Dendritic cell treated with granulocyte-macrophage colony-stimulating factor and Interleukin-4, amounts not matched to agents 40 ng/mL and 50 ng/mL, for 4 days (primary cell): ENCODE data around the gene GCN1.
A peak's percentile ranks its signal among the peaks of the same experiment; 100 is the strongest.

Experiments
- H3K27ac Mint-ChIP-seq: one replicate; pipeline ENCODE4 v1.8.0; 2022; ENCODE audit warnings: mild to moderate bottlenecking, mixed read lengths
- H3K27me3 Mint-ChIP-seq: one replicate; pipeline ENCODE4 v1.8.0; 2022; ENCODE audit warnings: mild to moderate bottlenecking, mixed read lengths
- H3K36me3 Mint-ChIP-seq: one replicate; pipeline ENCODE4 v1.8.0; 2022; ENCODE audit warnings: low read depth, mixed read lengths
- H3K4me1 Mint-ChIP-seq: one replicate; pipeline ENCODE4 v1.8.0; 2022; ENCODE audit warnings: low read depth, mixed read lengths
- H3K4me3 Mint-ChIP-seq: one replicate; pipeline ENCODE4 v1.8.0; 2022; ENCODE audit warnings: mild to moderate bottlenecking, moderate library complexity, mixed read lengths
- H3K9me3 Mint-ChIP-seq: one replicate; pipeline ENCODE4 v1.8.0; 2022; ENCODE audit warnings: mixed read lengths
- intact Hi-C: fragments of 100-400 bp; cut with micrococcal nuclease; formaldehyde crosslinking; loops from one replicate; pipeline ENCODE4 v1.15.0; 2022

The GCN1 gene

GRCh38 chr12:120142231-120142877 lies 52.2 kb downstream of the GCN1 start:
- H3K36me3 Mint-ChIP-seq, result peaks cover 99% of the 10 kb centered on the region
- H3K4me3 Mint-ChIP-seq, result no peak overlapping the region
- intact Hi-C loops, result no loop called here

GRCh38 chr12:120141336-120141735 lies 53.2 kb downstream of the GCN1 start:
- H3K9me3 Mint-ChIP-seq, result no peaks in the 10 kb centered on the region
- no peak overlapping the region for H3K27ac Mint-ChIP-seq
- no peak overlapping the region for H3K4me3 Mint-ChIP-seq
- H3K36me3 Mint-ChIP-seq, result peaks cover 99% of the 10 kb centered on the region
- H3K4me1 Mint-ChIP-seq, result no peaks in the 10 kb centered on the region
- intact Hi-C loops, result no loop called here
- H3K27me3 Mint-ChIP-seq, result no peaks in the 10 kb centered on the region

More at GRCh38 chr12:120142231-120142877, 52.2 kb downstream of the GCN1 start:
- Mint-ChIP-seq H3K9me3 (no peaks in the 10 kb centered on the region), H3K27ac (no peak overlapping the region), H3K27me3 (no peaks in the 10 kb centered on the region), H3K4me1 (no peaks in the 10 kb centered on the region)

DNA sequence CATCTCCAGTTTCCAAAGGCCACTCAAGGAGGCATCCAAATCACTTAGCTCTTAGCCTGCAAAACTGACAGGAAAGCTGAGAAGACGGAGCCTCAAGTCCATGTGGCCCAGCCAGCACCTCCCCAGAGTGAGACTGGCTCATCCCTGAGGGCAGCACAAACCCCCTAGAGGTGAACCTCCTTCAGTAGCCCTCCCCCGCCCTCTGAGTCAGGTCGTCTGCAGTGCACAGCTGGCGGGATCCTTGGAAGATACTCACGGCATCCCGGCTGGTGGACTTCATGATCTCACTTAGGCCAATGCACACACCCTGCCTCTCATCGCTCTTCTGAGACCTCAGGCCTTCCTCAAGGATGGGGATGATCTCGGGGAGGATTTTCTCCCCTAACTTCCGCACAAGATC lies 53.9 kb downstream of the GCN1 start:
- no peak overlapping the region for H3K4me3 Mint-ChIP-seq
- intact Hi-C loops, result no loop called here

DNA sequence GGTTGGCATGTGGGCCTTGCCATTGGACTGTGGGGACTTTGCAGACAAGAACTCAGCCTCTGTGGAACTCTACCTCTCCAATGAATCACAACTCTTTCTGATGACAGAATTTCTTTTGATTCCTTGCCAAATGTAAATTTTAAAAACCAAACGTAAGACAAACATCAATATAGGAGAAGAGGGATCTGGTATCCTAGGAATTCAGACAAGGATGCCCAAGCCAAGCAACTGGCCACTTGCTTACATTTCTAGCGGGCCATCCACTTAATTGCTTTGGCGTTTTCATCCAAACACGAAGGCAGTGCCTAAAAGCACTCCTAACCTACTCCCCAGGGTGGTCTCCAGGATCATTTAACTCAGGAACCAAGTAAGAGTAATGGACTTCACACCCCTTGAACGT lies 54.6 kb downstream of the GCN1 start:
- intact Hi-C loops, result no loop called here
- no peaks in the 10 kb centered on the region for H3K9me3 Mint-ChIP-seq
- H3K4me1 Mint-ChIP-seq, result no peaks in the 10 kb centered on the region
- H3K4me3 Mint-ChIP-seq, result no peak overlapping the region
- peaks cover 100% of the 10 kb centered on the region for H3K36me3 Mint-ChIP-seq
- no peak overlapping the region for H3K27ac Mint-ChIP-seq
- H3K27me3 Mint-ChIP-seq, result no peaks in the 10 kb centered on the region

More for the DNA sequence above, 53.9 kb downstream of the GCN1 start:
- Mint-ChIP-seq H3K27me3 (no peaks in the 10 kb centered on the region), H3K4me1 (no peaks in the 10 kb centered on the region), H3K27ac (no peak overlapping the region), H3K36me3 (peaks cover 100% of the 10 kb centered on the region), H3K9me3 (no peaks in the 10 kb centered on the region)

GRCh38 chr12:120138366-120138765 lies 56.1 kb downstream of the GCN1 start:
- intact Hi-C loops, result no loop called here
- H3K27me3 Mint-ChIP-seq, result no peaks in the 10 kb centered on the region
- H3K9me3 Mint-ChIP-seq, result no peaks in the 10 kb centered on the region
- peak overlapping the region; percentile 4 for H3K27ac Mint-ChIP-seq
- H3K4me1 Mint-ChIP-seq, result no peaks in the 10 kb centered on the region
- H3K4me3 Mint-ChIP-seq, result no peak overlapping the region
- H3K36me3 Mint-ChIP-seq, result peaks cover 100% of the 10 kb centered on the region

DNA sequence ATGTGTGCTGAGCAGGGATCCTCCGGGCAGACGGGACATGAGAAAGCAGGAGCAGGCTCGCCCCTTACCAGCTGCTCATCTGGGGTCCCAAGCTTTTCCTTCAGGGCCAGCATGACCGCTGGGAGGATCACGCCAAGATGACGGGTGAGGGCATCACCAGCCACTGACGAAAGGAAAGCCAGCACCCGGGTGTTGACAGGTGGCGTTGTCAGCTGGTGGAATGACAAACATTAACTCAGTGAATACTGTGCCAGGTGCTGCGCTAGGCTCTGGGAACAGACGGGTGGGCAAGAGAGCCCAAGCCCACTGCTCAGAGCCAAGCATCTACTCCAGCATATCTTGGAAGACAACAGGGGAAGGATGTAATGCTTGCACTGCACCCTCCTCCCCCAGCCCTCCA lies 56.7 kb downstream of the GCN1 start:
- H3K27me3 Mint-ChIP-seq, result no peaks in the 10 kb centered on the region
- no peaks in the 10 kb centered on the region for H3K9me3 Mint-ChIP-seq
- H3K4me3 Mint-ChIP-seq, result no peak overlapping the region
- no peak overlapping the region for H3K27ac Mint-ChIP-seq
- intact Hi-C loops, result no loop called here
- peaks cover 100% of the 10 kb centered on the region for H3K36me3 Mint-ChIP-seq
- H3K4me1 Mint-ChIP-seq, result no peaks in the 10 kb centered on the region

DNA sequence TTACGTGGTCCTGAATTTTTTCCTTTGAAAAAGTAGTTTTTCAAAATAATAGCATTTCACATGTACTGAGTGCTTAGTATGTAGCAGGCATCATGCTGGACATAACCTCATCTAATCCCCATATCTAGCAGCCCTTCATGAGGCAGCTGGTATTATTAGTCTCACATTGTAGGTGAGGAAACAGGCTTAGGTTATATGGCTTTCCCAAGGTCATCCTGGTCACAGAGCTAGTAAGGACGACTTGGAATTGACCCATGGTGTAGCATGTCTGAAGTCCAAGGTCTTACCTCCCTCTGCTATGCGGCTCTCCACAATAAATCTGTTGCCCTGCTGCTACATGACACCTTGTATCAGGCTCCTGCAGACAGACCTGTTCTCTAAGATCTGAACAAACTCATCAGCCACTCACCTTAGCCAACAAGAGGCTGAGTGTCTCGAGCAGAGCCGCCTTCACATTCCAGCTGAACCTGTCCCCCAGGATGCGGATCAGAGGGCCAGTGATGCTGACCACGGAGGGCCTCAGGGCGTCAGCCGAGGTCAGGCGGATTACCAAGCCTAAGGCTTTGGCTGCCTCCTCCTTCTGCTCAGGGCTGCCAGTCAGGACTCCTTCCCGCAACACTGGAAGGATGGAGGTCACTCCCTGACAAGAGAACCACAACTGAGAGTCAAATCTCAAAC lies 58.3 kb downstream of the GCN1 start:
- Mint-ChIP-seq H3K27ac (no peak overlapping the region), H3K36me3 (peaks cover 100% of the 10 kb centered on the region), H3K4me1 (no peaks in the 10 kb centered on the region), H3K4me3 (no peak overlapping the region), H3K27me3 (no peaks in the 10 kb centered on the region), H3K9me3 (no peaks in the 10 kb centered on the region)
- intact Hi-C loops, result no loop called here

DNA sequence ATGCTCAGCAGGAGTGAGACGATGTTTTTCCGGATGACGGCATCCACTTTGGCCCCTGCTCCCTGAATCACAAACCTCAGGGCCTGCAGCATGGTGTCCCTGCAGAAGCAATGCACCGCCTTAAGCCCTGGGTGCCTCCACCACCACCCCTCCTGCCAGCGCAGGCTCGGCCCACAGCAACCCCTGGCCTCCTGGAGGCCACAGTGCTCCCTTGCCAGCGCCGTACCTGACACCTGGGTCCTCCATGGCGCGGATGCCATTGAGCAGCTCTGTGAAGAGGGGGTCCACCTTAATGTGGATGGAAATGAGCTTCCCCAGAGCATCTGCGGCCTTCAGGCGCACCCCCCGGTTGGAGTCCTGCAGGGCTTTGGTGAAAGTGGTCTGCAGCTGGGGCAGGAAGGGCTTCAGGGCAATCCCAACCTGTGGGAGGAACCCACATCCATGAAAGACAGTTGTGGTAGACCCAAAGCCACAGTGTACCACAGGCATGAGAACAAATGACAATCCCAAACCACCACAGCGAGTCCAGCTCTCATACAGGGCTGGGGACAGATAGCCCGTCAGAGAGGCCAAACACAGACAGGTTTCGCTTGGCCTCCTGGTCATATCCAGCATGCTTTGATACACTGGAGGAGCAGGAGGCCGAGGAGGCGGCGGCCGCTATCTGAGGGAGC lies 60.1 kb downstream of the GCN1 start:
- intact Hi-C loops, result no loop called here
- no peaks in the 10 kb centered on the region for H3K4me1 Mint-ChIP-seq
- no peak overlapping the region for H3K4me3 Mint-ChIP-seq
- peak overlapping the region; percentile 25 for H3K27ac Mint-ChIP-seq
- no peaks in the 10 kb centered on the region for H3K27me3 Mint-ChIP-seq
- H3K9me3 Mint-ChIP-seq, result no peaks in the 10 kb centered on the region
- peaks cover 100% of the 10 kb centered on the region for H3K36me3 Mint-ChIP-seq

DNA sequence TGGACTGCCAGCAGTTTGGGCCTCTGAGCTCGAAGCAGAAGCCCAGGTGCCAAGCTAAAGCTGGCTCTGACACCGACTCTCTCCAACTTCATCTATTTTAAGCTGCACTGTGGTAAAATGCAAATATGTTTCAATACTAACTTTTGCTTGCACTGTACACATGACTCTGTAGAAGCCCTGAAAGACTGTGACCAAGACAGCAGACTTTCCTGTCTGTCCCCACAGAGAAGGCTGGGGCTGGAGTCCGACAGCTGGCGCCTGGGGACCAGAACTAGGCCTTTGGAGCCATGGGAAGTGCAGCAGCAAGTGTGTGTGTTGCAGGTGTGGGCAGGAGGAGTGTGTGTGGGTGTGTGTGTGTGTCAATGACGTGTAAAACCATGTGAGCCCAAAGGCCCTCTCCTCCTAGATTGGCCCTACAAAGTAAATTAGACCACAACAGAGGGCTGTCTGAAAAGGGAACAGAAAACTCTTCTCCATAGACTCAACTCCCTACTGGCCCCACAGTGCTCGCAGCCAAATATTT lies 61.6 kb downstream of the GCN1 start:
- Mint-ChIP-seq H3K27me3 (no peaks in the 10 kb centered on the region), H3K4me3 (no peak overlapping the region), H3K36me3 (peaks cover 100% of the 10 kb centered on the region), H3K27ac (no peak overlapping the region), H3K9me3 (no peaks in the 10 kb centered on the region), H3K4me1 (peaks cover under 1% of the 10 kb centered on the region)
- intact Hi-C loops, result no loop called here

DNA sequence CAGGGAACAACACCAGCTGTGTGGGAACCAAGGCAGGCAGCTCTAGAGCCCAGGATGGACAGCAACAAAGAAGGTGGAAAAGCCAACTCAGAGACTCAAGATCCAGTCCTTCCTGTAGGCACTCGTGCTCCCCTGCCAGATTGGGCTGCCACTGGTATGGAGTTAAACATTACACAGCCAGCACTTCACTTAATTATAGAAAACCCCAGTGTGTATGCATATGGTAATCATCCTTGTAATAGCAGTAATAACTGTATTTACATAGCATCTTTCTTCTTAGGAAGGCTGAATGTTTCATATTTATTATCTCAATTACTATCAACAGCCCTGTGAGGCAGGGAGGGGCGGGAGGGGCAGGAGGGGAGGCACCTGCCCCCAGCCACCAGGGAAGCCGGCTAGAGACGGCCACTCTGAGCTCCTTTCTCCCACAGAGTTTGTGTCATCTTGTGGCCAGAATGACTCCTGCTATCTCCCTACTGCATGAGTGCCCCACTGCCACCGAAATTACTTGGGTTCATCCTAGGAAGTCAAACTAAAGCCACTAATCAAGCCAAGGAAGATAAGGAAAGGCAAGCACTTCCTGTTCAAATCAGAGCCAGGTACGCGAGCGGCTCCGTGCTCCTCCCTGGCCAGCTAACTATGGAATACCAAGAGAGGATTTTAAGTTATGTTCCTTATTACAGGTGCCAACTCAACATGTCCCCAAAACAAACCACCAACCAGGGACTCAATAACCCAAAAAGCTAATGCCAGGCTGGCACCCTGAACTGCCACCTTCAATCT lies 62.3 kb downstream of the GCN1 start:
- H3K4me3 Mint-ChIP-seq, result no peak overlapping the region
- H3K4me1 Mint-ChIP-seq, result peaks cover 7% of the 10 kb centered on the region
- intact Hi-C loops, result no loop called here
- no peaks in the 10 kb centered on the region for H3K27me3 Mint-ChIP-seq
- no peaks in the 10 kb centered on the region for H3K9me3 Mint-ChIP-seq
- no peak overlapping the region for H3K27ac Mint-ChIP-seq
- peaks cover 100% of the 10 kb centered on the region for H3K36me3 Mint-ChIP-seq

- intact Hi-C loops, result no loop called here
- Mint-ChIP-seq H3K9me3 (no peaks in the 10 kb centered on the region), H3K27me3 (no peaks in the 10 kb centered on the region), H3K4me1 (peaks cover 18% of the 10 kb centered on the region), H3K4me3 (no peak overlapping the region), H3K27ac (no peak overlapping the region), H3K36me3 (peaks cover 93% of the 10 kb centered on the region)
Measured at GRCh38 chr12:120131116-120131515, 63.4 kb downstream of the GCN1 start.

DNA sequence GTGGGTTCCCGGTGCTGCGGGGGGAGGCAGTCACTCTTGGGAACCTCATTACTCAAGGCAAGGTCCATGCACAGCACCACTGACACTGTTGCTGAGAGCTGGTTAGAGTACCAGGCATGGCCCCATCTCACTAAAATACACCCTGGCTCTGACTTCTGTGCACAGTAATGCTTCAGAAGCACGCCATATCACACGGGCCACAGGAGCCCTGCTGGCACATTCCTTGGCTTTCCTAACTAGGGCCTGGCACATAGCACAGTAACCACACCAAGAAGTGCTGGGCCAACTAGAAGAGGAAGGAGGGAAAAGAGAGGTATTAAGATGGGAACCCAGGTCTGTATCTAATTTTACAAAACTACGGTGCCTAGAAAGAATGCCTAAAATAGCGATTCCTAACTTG lies 64.5 kb downstream of the GCN1 start:
- Mint-ChIP-seq H3K4me3 (no peak overlapping the region), H3K27me3 (no peaks in the 10 kb centered on the region), H3K27ac (no peak overlapping the region), H3K36me3 (peaks cover 82% of the 10 kb centered on the region), H3K9me3 (no peaks in the 10 kb centered on the region), H3K4me1 (peaks cover 29% of the 10 kb centered on the region)
- intact Hi-C loops, result no loop called here

DNA sequence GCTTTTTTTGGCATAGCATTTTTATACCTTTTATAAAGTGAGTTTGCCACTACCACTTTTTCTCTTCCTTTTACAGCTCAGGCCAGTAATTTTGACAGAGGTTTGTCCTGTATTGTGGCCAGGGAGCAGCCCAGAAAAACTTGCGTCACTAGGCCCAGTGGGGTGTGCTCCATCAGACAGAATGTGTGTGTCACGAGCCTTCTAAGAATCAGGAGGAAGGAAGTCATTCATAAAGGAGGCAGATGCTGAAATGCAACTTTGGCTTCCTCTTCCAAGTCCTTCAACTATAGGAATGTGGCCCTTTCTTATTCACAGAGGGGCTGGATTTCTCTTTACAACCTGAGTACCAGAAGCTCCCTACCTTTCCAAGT lies 67.9 kb downstream of the GCN1 start:
- H3K36me3 Mint-ChIP-seq, result peaks cover 48% of the 10 kb centered on the region
- H3K4me3 Mint-ChIP-seq, result peak overlapping the region; percentile 44
- intact Hi-C loops, result loop anchor here (2.0 to 5.0 kb wide), 2 partner anchors 16 to 39 kb away; no protein-coding TSS in a partner anchor

More for the DNA sequence above, 67.9 kb downstream of the GCN1 start:
- H3K4me1 Mint-ChIP-seq, result peaks cover 49% of the 10 kb centered on the region
- H3K9me3 Mint-ChIP-seq, result no peaks in the 10 kb centered on the region
- H3K27ac Mint-ChIP-seq, result peak overlapping the region; percentile 89
- no peaks in the 10 kb centered on the region for H3K27me3 Mint-ChIP-seq
